Esophagus muscularis mucosa (tissue), 3 donors: Measurements from ENCODE around the gene CD151.

ENCODE experiments used
- POLR2A ChIP-seq: fragments of 450-650 bp; IDR thresholded peaks from one replicate; pipeline ENCODE4 v1.6.1; 2017; ENCODE audit warnings: antibody characterized with exemption, moderate library complexity, mild to moderate bottlenecking, low read depth
- POLR2AphosphoS5 ChIP-seq, 2 donors: sonication (generic); formaldehyde crosslinking; IDR thresholded peaks; one replicate each; pipeline ENCODE4 v1.6.1; 2017; ENCODE audit warnings: antibody characterized with exemption in 2 of 2
- TF ChIP-seq, protein P1 (sequence below), 3 experiments: fragments of 200-600 bp in 2 of 3; fragments of 450-650 bp in 1 of 3; sonication (generic) in 2 of 3; IDR thresholded peaks; one replicate each; pipeline ENCODE4 v1.5.1; 2017 to 2019; ENCODE audit warnings: antibody characterized with exemption in 3 of 3, mild to moderate bottlenecking in 2 of 3, moderate library complexity in 1 of 3

DNA sequence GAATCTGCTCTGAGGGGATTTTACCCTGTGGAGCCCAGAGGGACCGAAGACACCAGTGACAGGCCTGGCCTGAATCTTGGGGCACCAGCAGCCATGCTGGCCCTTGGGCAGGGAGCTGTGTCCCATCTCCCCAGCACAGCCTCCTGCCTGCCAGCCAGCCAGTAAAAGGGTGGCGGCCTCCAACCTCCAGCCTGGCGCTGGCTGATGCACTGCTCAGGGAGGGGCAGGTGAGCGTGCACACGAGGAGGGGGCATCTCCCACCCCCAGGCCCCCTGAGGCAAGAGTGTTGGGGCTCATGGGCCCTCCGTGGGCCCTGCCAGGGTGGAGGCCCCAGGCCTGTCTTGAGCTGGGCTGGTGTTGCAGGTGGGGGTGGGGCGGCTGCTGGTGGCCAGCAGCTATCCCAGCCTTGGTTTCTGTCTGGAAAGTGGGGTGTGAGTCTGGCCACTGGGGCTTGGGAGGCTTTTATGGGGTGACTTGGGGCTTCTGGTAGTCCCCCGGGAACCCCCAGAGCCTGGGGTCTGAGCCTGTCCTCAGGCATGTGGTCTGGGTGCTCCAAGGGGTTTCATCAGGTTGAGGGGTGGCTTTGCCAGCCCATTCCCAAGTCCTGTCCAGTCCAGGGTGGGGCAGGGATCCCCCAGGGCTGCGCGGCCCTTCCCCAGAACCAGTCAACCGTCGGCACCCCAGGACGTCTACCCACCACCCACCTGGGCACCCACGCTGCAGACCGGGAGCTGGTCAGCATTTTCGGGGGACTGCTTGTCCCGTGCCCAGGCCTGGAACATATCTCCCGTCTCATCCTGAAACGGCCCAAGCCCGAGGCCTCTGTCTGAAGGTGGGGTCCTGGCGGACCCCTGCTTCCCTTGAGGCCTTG, 27.7 kb downstream of the CD151 start:
- TF ChIP-seq POLR2A (no peak), POLR2AphosphoS5 (IDR thresholded peaks at IDR 0.05) (no peak)
- TF ChIP-seq, protein P1, sequence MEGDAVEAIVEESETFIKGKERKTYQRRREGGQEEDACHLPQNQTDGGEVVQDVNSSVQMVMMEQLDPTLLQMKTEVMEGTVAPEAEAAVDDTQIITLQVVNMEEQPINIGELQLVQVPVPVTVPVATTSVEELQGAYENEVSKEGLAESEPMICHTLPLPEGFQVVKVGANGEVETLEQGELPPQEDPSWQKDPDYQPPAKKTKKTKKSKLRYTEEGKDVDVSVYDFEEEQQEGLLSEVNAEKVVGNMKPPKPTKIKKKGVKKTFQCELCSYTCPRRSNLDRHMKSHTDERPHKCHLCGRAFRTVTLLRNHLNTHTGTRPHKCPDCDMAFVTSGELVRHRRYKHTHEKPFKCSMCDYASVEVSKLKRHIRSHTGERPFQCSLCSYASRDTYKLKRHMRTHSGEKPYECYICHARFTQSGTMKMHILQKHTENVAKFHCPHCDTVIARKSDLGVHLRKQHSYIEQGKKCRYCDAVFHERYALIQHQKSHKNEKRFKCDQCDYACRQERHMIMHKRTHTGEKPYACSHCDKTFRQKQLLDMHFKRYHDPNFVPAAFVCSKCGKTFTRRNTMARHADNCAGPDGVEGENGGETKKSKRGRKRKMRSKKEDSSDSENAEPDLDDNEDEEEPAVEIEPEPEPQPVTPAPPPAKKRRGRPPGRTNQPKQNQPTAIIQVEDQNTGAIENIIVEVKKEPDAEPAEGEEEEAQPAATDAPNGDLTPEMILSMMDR (IDR thresholded peaks at IDR 0.05), result no peak
